Measurements from ENCODE around the gene RASGRF1. TPM values are rescaled to one million over a fixed set of nuclear protein-coding genes. Genes with fewer than 3 reads are reported as not detected.

RASGRF1 gene, protein sequence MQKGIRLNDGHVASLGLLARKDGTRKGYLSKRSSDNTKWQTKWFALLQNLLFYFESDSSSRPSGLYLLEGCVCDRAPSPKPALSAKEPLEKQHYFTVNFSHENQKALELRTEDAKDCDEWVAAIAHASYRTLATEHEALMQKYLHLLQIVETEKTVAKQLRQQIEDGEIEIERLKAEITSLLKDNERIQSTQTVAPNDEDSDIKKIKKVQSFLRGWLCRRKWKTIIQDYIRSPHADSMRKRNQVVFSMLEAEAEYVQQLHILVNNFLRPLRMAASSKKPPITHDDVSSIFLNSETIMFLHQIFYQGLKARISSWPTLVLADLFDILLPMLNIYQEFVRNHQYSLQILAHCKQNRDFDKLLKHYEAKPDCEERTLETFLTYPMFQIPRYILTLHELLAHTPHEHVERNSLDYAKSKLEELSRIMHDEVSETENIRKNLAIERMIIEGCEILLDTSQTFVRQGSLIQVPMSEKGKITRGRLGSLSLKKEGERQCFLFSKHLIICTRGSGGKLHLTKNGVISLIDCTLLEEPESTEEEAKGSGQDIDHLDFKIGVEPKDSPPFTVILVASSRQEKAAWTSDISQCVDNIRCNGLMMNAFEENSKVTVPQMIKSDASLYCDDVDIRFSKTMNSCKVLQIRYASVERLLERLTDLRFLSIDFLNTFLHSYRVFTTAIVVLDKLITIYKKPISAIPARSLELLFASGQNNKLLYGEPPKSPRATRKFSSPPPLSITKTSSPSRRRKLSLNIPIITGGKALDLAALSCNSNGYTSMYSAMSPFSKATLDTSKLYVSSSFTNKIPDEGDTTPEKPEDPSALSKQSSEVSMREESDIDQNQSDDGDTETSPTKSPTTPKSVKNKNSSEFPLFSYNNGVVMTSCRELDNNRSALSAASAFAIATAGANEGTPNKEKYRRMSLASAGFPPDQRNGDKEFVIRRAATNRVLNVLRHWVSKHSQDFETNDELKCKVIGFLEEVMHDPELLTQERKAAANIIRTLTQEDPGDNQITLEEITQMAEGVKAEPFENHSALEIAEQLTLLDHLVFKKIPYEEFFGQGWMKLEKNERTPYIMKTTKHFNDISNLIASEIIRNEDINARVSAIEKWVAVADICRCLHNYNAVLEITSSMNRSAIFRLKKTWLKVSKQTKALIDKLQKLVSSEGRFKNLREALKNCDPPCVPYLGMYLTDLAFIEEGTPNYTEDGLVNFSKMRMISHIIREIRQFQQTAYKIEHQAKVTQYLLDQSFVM (N-terminal part only)
- 0.10 TPM in 1 of 2 replicates, not detected in the other for total RNA-seq

DNA sequence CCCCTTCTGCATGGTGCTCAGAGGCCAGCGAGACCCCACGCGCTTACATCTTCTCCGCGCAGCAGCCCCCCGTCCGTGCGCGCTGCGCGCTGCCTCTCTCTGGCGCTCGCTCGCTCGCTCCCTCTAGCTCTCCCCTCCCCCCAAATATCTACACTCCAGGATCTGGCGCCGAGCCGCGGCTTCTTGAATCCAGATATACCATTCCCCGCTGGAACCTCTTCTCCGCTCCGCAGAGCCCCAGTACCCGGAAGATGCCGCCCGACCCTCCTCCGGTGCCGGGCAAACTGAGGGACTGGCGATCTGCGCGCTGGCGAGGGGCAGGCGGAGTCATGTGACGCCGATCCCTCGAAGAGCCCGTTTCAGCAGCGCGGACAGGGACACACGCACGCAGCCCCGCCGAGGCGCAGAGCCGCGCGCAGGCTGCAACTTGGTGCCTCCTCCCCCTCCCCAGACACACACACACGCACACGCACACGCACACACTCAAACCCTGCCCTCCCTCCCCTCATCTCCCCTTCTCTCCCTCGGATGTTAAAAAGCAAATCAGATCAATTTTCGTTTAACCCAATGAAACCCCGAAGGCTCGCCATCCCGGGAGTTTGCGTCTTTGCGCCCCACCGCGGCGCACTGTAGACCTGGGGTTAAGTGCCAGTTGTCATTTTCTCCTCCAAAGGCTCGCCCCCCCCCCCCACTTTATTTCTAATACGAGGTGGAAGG, at the start of gene RASGRF1:
Gene RASGRF1 (minus strand): TSS at position 294 of the 717 bp plus-strand sequence. CDS start 282 bp downstream, at position 12.
- intact Hi-C loops (cut with micrococcal nuclease) = loop anchor here (5.0 kb wide), 1 partner anchor 467 kb away; no protein-coding TSS in a partner anchor
- peaks cover 47% of the 10 kb centered on the region for H3K27me3 Mint-ChIP-seq (ENCODE audit: insufficient read depth)
- H3K27ac Mint-ChIP-seq = no peak within 1 kb of the TSS
- no peaks in the 10 kb centered on the region for H3K36me3 Mint-ChIP-seq (ENCODE audit: low read depth)
- DNase-seq (ENCODE audit: low spot score) = no peak
- H3K4me3 Mint-ChIP-seq = no peak within 1 kb of the TSS
- no peaks in the 10 kb centered on the region for H3K9me3 Mint-ChIP-seq
- H3K4me1 Mint-ChIP-seq (ENCODE audit: low read depth) = no peaks in the 10 kb centered on the region

DNA sequence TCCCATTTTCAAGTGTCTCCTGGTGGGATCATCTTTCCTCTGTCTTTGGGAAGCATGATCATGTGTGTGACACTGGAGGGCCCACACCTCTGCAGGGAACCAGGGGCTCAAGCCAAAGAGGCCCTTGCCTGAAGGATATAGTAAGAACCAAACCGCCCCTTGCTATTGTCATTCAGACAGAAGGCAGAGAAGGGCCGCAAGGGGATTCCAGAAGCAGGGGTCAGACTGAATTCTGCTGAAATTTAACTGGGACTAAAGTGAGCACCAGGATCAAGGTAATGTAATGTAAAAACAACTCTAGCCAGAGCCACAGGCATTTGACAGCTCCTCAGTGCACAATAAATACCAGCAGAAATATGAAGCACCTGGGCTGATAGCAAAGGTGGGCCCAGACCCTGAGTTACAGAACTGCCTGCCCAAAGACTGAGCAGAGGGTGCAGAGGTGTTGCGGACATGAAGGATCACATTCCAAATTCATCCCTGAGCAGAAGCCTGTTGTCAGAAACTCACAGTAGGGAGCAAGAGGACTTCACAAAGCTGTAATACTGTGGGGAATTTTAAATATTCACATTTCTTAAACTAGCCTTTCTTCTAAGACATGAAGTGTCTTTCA, 46.0 kb upstream of the RASGRF1 start:
- no peaks in the 10 kb centered on the region for H3K4me1 Mint-ChIP-seq (ENCODE audit: low read depth)
- H3K36me3 Mint-ChIP-seq (ENCODE audit: low read depth) = no peaks in the 10 kb centered on the region
- intact Hi-C loops (cut with micrococcal nuclease) = no loop called here
- peaks cover 1% of the 10 kb centered on the region for H3K9me3 Mint-ChIP-seq
- H3K27me3 Mint-ChIP-seq (ENCODE audit: insufficient read depth) = peaks cover 13% of the 10 kb centered on the region
- no peak for DNase-seq (ENCODE audit: low spot score)
- no peak overlapping the region for H3K4me3 Mint-ChIP-seq
- no peak overlapping the region for H3K27ac Mint-ChIP-seq

- Mint-ChIP-seq H3K4me1 (ENCODE audit: low read depth) (no peaks in the 10 kb centered on the region), H3K4me3 (no peak overlapping the region), H3K36me3 (ENCODE audit: low read depth) (no peaks in the 10 kb centered on the region), H3K27me3 (ENCODE audit: insufficient read depth) (peaks cover 6% of the 10 kb centered on the region), H3K9me3 (no peaks in the 10 kb centered on the region), H3K27ac (no peak overlapping the region)
- intact Hi-C loops (cut with micrococcal nuclease) = no loop called here
- no peak for DNase-seq (ENCODE audit: low spot score)
Observed at GRCh38 chr15:79133309-79133708, 42.7 kb upstream of the RASGRF1 start.

DNA sequence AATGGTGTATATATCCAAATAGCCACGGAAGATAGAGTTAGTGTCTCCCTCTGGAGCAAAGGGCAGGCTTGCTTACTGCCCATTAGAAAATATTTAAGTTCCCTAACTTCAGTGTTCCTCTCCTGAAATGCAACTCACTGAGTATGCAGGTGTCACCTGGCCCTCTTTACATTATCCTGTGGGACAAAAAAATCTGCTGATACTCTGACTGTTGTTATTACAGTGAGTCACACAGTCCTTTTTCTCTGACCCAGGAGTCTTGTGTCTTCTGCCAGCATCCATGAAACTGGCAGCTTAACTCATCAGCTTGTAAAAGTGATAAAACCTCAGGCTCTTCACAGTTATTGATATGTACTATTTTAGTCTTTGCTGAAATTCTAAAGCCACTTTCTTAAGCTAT, 42.2 kb upstream of the RASGRF1 start:
- no peaks in the 10 kb centered on the region for H3K4me1 Mint-ChIP-seq (ENCODE audit: low read depth)

DNA sequence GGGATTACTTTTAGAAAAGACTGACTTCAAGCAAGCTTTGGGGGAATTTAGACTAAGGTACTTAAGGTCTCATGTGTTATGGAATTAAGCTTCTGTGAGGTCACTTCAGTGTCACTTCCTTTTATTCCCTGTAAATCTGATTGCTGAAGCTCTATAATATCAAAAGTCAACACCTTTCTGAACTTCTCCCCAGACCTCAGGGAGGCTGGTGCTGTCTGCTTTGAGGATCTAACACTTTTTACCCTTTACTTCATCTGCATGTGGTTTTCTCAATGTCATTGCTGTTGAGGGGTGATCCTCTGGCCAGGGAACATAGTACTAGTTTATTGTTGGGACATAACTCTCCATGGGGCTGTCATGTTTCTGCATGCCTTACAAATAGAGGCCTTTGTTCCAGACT, 41.8 kb upstream of the RASGRF1 start:
- Mint-ChIP-seq H3K27me3 (ENCODE audit: insufficient read depth) (peaks cover 4% of the 10 kb centered on the region), H3K36me3 (ENCODE audit: low read depth) (no peaks in the 10 kb centered on the region), H3K4me1 (ENCODE audit: low read depth) (no peaks in the 10 kb centered on the region), H3K9me3 (no peaks in the 10 kb centered on the region), H3K4me3 (no peak overlapping the region), H3K27ac (no peak overlapping the region)
- intact Hi-C loops (cut with micrococcal nuclease) = no loop called here
- DNase-seq (ENCODE audit: low spot score) = no peak

More for the DNA sequence above, 42.2 kb upstream of the RASGRF1 start:
- intact Hi-C loops (cut with micrococcal nuclease) = no loop called here
- DNase-seq (ENCODE audit: low spot score) = no peak
- no peaks in the 10 kb centered on the region for H3K36me3 Mint-ChIP-seq (ENCODE audit: low read depth)
- no peak overlapping the region for H3K27ac Mint-ChIP-seq
- no peaks in the 10 kb centered on the region for H3K9me3 Mint-ChIP-seq
- no peak overlapping the region for H3K4me3 Mint-ChIP-seq
- peaks cover 4% of the 10 kb centered on the region for H3K27me3 Mint-ChIP-seq (ENCODE audit: insufficient read depth)

- Mint-ChIP-seq H3K4me3 (no peak overlapping the region), H3K9me3 (no peaks in the 10 kb centered on the region), H3K4me1 (ENCODE audit: low read depth) (no peaks in the 10 kb centered on the region), H3K27me3 (ENCODE audit: insufficient read depth) (peaks cover 4% of the 10 kb centered on the region), H3K27ac (no peak overlapping the region), H3K36me3 (ENCODE audit: low read depth) (no peaks in the 10 kb centered on the region)
- no peak for DNase-seq (ENCODE audit: low spot score)
- intact Hi-C loops (cut with micrococcal nuclease) = no loop called here
Observed at GRCh38 chr15:79130535-79131130, 40.1 kb upstream of the RASGRF1 start.

- Mint-ChIP-seq H3K4me3 (no peak overlapping the region), H3K27me3 (ENCODE audit: insufficient read depth) (peaks cover 2% of the 10 kb centered on the region), H3K9me3 (no peaks in the 10 kb centered on the region), H3K4me1 (ENCODE audit: low read depth) (no peaks in the 10 kb centered on the region), H3K27ac (no peak overlapping the region), H3K36me3 (ENCODE audit: low read depth) (no peaks in the 10 kb centered on the region)
- intact Hi-C loops (cut with micrococcal nuclease) = no loop called here
- no peak for DNase-seq (ENCODE audit: low spot score)
Observed at GRCh38 chr15:79129235-79129634, 38.7 kb upstream of the RASGRF1 start.

- intact Hi-C loops (cut with micrococcal nuclease) = no loop called here
- H3K4me1 Mint-ChIP-seq (ENCODE audit: low read depth) = no peaks in the 10 kb centered on the region
- no peaks in the 10 kb centered on the region for H3K9me3 Mint-ChIP-seq
- no peak overlapping the region for H3K4me3 Mint-ChIP-seq
- no peak overlapping the region for H3K27ac Mint-ChIP-seq
- H3K27me3 Mint-ChIP-seq (ENCODE audit: insufficient read depth) = peaks cover 2% of the 10 kb centered on the region
- no peaks in the 10 kb centered on the region for H3K36me3 Mint-ChIP-seq (ENCODE audit: low read depth)
- DNase-seq (ENCODE audit: low spot score) = no peak
Observed at GRCh38 chr15:79128556-79128955, 38.0 kb upstream of the RASGRF1 start.

DNA sequence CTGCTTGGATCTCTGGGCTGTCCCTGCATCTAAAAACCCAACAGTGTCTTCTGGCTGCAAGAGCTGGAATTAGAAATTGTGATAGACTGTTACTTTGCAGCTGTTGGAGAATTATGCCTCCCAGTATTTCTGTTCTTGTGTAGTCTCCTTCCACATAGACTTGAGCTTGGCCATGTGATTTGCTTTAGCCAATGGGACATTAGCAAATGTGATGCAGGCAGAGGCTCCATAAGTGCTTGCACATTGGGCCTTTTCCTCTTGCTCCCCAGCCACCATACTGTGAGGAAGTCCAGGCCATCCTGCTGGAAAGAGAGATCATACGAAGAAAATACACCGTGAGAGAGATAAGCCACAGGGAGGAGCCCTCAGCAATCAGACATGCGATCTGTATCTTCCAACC, 33.8 kb upstream of the RASGRF1 start:
- Mint-ChIP-seq H3K27me3 (ENCODE audit: insufficient read depth) (no peaks in the 10 kb centered on the region), H3K4me3 (no peak overlapping the region), H3K36me3 (ENCODE audit: low read depth) (no peaks in the 10 kb centered on the region), H3K27ac (no peak overlapping the region), H3K4me1 (ENCODE audit: low read depth) (no peaks in the 10 kb centered on the region), H3K9me3 (no peaks in the 10 kb centered on the region)
- DNase-seq (ENCODE audit: low spot score) = no peak
- intact Hi-C loops (cut with micrococcal nuclease) = no loop called here

DNA sequence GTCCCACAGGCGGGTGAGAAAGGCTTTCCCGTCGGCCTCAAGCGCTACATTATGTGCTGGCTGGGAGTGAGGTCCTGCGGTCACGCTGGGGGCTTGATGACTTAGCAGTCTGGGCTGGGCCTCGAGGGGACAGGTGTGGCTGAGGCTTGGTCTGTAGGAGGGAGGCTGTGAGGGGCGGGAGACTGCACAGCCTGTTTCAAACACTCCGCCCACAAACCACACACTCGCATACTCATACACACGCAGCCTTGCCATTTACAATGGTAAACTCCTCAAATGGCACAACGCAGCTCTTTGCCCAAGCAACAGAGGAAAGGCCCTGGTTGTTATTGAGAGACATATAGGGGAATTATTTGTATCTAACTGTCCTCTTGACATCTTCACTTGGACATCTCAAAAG, 32.4 kb upstream of the RASGRF1 start:
- Mint-ChIP-seq H3K27me3 (ENCODE audit: insufficient read depth) (no peaks in the 10 kb centered on the region), H3K36me3 (ENCODE audit: low read depth) (no peaks in the 10 kb centered on the region), H3K4me3 (no peak overlapping the region), H3K9me3 (no peaks in the 10 kb centered on the region), H3K4me1 (ENCODE audit: low read depth) (no peaks in the 10 kb centered on the region), H3K27ac (no peak overlapping the region)
- intact Hi-C loops (cut with micrococcal nuclease) = no loop called here
- DNase-seq (ENCODE audit: low spot score) = no peak

DNA sequence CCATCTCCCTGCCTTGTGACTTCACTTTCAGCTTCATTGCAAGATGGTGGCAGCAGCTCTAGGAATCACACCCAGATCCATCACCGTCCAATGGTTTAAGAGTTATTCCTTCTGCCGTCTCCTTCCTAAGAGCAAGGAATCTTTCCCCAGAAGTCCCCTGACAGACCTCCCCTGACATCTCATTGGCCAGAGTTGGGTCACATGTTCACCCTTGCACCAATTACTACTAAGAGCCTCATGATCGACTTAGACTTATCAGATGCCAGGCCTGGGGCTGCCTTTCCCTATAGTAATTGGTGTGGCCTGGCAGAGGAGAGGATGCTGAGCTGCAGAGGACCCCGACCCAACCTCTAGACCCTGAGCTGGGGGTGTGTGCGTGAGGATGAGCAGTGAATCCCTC, 31.8 kb upstream of the RASGRF1 start:
- no peak for DNase-seq (ENCODE audit: low spot score)
- intact Hi-C loops (cut with micrococcal nuclease) = no loop called here
- Mint-ChIP-seq H3K4me3 (no peak overlapping the region), H3K9me3 (no peaks in the 10 kb centered on the region), H3K4me1 (ENCODE audit: low read depth) (no peaks in the 10 kb centered on the region), H3K27ac (no peak overlapping the region), H3K36me3 (ENCODE audit: low read depth) (no peaks in the 10 kb centered on the region), H3K27me3 (ENCODE audit: insufficient read depth) (no peaks in the 10 kb centered on the region)
